Gastroesophageal sphincter (tissue), 3 donors: Measurements from ENCODE around the gene ANKRD27.

Source experiments
- CTCF ChIP-seq, 4 experiments: fragments of 200-600 bp in 2 of 4; fragments of 450-650 bp in 2 of 4; sonication (generic) in 1 of 4; IDR thresholded peaks; one replicate each; pipeline ENCODE4 v1.5.1; 2017 to 2019; ENCODE audit warnings: antibody characterized with exemption in 4 of 4, mild to moderate bottlenecking in 2 of 4, moderate library complexity in 2 of 4
- EP300 ChIP-seq: sonication (generic); formaldehyde crosslinking; IDR thresholded peaks from one replicate; pipeline ENCODE4 v1.6.1; 2017; ENCODE audit warnings: antibody characterized with exemption, mild to moderate bottlenecking
- POLR2A ChIP-seq, 2 donors: fragments of 450-650 bp; IDR thresholded peaks; one replicate each; pipeline ENCODE4 v1.6.1; 2017; ENCODE audit warnings: antibody characterized with exemption in 2 of 2, mild to moderate bottlenecking in 2 of 2, moderate library complexity in 1 of 2

- TF ChIP-seq CTCF (IDR thresholded peaks at IDR 0.05), result no peak
- no peak for TF ChIP-seq EP300
- TF ChIP-seq POLR2A (IDR thresholded peaks at IDR 0.05), result no peak
These were observed 1.4 kb upstream of the ANKRD27 start for GRCh38 chr19:32676186-32676894.
